GM18508 (cell line): Measurements from ENCODE around the gene UBA3.

Source experiments
- ATAC-seq: cut with Tn5 transposase; IDR thresholded peaks from one replicate; pipeline ENCODE4 v1.9.1; 2021; ENCODE audit warnings: moderate number of reproducible peaks; ENCODE audit not compliant: insufficient read depth, unreplicated experiment

UBA3 gene

GRCh38 chr3:69014022-69014580 lies 66.1 kb downstream of the UBA3 start:
- ATAC-seq, result no peak

DNA sequence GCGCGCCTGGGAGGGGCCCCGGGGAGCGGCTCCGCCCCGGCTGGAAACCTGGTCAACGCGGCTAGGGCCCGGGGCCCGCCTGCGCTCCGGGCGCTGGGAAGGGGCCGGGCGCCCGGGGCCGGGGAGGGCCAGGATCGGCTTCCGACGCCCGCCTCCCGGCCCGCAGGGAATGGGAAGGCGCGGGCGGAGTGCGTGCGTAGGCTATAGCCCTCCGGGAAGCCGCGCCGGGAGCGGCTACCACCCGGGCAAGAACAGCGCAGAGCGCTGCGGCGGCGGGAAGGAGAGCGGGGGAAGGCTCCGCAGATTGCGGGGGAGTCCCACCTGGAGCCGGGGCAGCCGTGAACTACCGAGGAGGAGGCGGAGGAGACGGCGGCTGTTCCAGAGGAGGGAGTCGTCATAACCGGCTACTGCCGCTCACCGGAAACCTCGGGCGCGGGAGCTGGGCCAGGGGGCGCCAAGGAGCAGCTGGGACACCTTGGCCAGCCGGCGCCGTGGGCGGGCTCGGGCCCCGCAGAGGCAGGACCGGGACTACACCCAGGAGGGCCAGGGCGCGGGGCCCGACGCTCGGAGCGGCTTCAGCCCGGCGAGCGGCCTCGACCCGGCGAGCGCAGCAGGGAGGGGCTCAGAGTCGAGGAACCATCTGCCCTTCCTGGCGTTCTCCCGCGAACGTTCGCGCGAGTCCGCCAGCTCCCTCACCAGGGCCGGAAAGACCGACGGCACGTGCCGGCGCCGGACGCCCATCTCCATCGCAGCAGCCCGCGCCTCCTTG lies 66.7 kb downstream of the UBA3 start, which contains the start of gene EOGT:
Gene EOGT, minus strand, starts transcription at position 432 of the 769 bp plus-strand sequence. CDS start 3,838 bp downstream, outside the sequence.
- ATAC-seq, result peak; percentile 48

DNA sequence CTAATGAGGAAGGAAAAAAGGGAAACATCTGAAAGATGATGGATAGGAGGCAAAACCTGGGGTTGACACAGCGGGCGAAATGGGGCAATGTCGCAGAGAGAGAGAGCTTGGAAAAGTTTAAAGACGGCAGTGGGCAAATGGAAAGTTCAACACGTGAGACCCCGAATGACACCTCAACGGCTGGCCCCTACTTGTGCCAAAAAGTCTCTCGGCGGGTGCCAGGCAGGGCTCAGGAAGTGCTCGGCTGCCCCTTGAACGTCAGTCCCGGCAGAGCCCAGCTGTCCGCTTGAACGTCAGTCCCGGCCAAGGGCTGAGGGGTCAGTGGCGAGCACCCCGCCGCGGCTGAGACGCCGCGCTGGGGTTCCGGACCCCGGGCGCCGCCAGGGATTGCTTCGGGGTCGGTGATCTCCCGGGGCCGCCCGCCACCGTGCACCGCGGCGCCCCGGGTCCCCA lies 67.3 kb downstream of the UBA3 start:
- peak; percentile 29 for ATAC-seq

- no peak for ATAC-seq
Observed at GRCh38 chr3:69012100-69012799, 67.9 kb downstream of the UBA3 start.

DNA sequence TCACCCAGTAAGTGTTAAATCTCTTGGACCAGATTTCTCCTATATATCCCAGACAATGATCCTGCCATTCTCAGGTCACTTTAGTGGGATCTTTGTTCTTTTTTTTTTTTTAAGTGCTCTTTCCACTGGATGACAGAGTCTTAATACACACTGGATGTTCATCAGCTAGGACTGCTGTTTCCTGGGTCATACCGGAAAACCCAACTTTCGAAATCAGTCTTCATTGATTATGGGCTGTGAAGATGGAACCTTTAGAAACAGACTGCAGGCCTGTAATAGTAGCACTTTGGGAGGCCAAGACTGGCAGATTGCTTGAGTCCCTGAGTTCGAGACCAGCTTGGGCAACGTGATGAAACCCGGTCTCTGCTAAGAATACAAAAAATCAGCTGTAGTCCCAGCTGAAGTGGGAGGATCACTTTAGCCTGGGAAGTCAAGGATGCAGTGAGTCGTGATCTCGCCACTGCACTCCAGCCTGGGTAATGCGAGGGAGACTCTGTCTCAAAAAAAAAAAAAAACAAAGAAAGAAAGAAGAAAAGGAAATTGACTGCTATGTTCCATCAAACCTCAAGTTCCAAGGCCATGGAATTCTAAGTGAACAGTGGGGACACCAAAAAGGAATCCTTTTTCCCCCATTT lies 69.0 kb downstream of the UBA3 start:
- ATAC-seq, result no peak

DNA sequence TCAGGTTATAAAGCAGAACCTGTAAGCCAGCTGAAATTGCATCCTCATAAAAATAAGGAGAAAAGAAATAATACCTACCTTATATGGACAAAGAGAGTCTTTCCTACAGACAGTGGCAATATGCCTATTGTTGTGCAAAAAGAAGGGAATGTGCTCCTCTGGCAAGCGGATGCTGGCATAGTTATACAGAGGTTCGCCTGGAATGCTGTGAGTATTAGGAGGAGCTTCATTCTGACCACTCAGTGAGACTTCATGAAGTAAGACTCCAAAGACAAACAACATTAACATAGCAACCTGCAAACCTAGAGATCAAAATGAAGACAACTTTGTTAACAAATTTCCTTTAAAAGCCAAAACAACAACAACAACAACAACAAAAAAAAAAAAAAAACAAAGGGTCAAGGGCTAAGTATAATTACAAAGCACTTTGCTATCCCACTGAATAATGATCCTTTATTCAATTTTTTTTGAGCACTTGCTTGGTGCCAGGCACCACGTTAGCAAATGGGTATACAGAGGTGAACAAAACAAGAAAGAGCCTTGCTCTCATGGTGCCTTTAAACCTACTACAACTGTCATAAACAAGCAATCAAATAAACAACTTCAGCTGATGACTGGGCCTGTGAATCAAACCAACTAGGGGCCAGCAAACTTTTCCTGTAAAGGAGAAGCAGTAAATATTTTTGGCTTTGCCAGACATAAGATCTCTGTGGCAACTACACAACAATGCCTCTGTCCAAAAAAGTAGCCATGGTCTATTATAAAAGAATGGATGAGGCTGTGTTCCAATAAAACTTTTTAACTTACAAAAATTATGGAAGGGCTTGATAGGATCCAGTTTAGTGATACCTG lies 70.4 kb downstream of the UBA3 start:
- no peak for ATAC-seq

DNA sequence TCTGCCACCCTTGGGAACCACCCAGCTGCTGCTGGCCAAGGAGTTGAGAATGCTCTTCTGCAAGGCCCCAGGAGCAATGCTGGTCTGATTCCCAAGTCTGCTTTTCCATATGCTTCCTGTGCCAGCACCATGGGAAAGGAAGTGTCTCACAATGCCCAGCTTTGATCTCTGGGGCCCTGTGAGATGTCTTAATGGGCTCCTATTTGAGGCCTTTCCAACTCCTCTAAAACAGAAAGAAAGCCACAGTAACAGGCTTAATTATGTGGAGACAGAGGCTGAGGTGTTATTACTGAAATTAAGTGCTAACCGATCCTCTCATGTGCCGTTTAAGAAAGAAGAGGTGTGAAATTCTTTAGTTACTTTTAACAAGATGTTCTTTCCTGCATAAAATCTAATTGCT lies 71.2 kb downstream of the UBA3 start:
- ATAC-seq, result no peak

DNA sequence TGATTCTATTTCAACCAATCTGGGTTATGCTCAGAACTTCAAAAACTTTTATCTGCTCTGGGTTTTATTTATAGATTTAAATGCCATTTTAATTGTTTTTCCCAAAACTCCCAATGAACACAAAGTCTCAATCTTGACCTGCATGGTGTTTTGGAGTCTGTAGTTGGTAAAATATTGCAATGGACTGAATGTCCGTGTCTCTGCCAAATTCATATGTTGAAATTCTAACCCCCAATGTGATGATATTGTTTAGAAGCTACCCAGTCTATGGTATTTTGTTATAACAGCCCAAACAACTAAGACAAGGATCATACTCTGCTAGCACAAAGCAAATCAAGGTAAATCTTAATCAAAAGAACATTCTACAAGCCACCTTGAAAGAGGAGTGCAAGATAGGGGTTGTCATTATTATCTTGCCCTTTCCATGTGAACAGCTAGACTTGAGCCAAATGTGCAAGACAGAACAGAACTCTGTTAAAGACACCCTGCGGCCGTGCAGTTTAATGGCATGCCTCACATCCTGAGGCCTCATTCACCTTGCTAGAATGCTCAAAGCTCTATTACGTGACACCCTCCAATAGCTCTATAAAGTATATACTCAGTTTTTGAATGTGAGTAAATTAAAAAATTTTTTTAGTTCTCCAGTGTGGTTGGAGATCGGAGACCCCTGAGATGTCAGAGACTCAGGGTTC lies 74.2 kb downstream of the UBA3 start:
- ATAC-seq, result no peak

DNA sequence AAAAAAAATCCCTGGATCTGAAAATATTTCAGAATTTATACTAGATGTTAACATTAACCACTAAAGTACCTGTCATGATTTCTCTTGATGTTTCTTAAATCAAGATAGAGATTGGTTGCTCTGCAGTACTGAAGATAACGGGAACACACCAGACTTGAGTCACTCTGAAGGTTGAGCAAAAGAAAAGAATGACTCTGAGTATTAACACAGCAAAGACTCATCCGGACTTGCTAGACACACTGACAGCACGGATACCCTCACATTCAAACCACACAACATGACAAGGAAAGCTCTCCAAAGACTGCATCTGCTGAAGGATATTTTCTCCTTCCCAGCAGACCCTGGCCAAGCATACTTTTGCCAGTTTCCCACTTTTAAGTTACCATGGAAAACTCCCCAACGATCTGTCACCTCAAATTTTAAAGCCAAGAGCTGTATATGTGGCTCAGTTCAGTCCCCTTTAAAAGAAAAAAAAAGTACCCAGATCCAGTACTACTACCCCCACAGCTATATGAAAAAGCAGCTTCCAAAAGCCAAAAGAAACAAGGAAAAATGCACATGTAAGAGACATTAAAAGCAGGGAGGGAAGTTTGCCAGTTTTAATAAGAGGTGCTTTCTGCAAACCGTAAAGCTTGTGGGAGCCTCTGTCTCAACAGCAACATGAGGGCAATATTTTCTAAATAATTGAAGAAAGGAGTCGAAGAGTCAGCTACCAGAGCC lies 74.9 kb downstream of the UBA3 start:
- no peak for ATAC-seq
